ENCODE results near the gene SHROOM3. TPM values are rescaled to one million over a fixed set of nuclear protein-coding genes. Genes with fewer than 3 reads are reported as not detected.
A peak's percentile ranks its signal among the peaks of the same experiment; 100 is the strongest.

The SHROOM3 gene
- total RNA-seq, 1 donor: 18.0 TPM

GRCh38 chr4:76696109-76696508 lies 261.1 kb downstream of the SHROOM3 start:
- TF ChIP-seq CTCF (IDR thresholded peaks at IDR 0.05; ENCODE audit: insufficient read depth, low read length): no peak
- peak; percentile 38 for DNase-seq (ENCODE audit: low read depth)
- H3K4me3 ChIP-seq (ENCODE audit: low read depth, low read length): no peak overlapping the region

GRCh38 chr4:76697129-76697803 lies 262.2 kb downstream of the SHROOM3 start:
- no peak for TF ChIP-seq CTCF (IDR thresholded peaks at IDR 0.05; ENCODE audit: insufficient read depth, low read length)
- no peak overlapping the region for H3K4me3 ChIP-seq (ENCODE audit: low read depth, low read length)
- DNase-seq (ENCODE audit: low read depth): no peak

GRCh38 chr4:76698141-76698540 lies 263.1 kb downstream of the SHROOM3 start:
- DNase-seq (ENCODE audit: low read depth): no peak
- TF ChIP-seq CTCF (IDR thresholded peaks at IDR 0.05; ENCODE audit: insufficient read depth, low read length): no peak
- H3K4me3 ChIP-seq (ENCODE audit: low read depth, low read length): no peak overlapping the region

- no peak for TF ChIP-seq CTCF (IDR thresholded peaks at IDR 0.05; ENCODE audit: insufficient read depth, low read length)
- DNase-seq (ENCODE audit: low read depth): peak; percentile 66
- no peak overlapping the region for H3K4me3 ChIP-seq (ENCODE audit: low read depth, low read length)
Measured at GRCh38 chr4:76699751-76700310, 264.8 kb downstream of the SHROOM3 start.

- H3K4me3 ChIP-seq (ENCODE audit: low read depth, low read length): no peak overlapping the region
- no peak for TF ChIP-seq CTCF (IDR thresholded peaks at IDR 0.05; ENCODE audit: insufficient read depth, low read length)
- no peak for DNase-seq (ENCODE audit: low read depth)
Measured at GRCh38 chr4:76702440-76703122, 267.6 kb downstream of the SHROOM3 start.

- DNase-seq (ENCODE audit: low read depth): no peak
- TF ChIP-seq CTCF (IDR thresholded peaks at IDR 0.05; ENCODE audit: insufficient read depth, low read length): no peak
- H3K4me3 ChIP-seq (ENCODE audit: low read depth, low read length): no peak overlapping the region
Measured at GRCh38 chr4:76703123-76703490, 268.1 kb downstream of the SHROOM3 start.
